Measurements from ENCODE around the gene SP8. TPM values are rescaled to one million over a fixed set of nuclear protein-coding genes. Genes with fewer than 3 reads are reported as not detected.
A peak's percentile ranks its signal among the peaks of the same experiment; 100 is the strongest.

The SP8 gene
- total RNA-seq, 1 experiment from 2014 or later = not detected

DNA sequence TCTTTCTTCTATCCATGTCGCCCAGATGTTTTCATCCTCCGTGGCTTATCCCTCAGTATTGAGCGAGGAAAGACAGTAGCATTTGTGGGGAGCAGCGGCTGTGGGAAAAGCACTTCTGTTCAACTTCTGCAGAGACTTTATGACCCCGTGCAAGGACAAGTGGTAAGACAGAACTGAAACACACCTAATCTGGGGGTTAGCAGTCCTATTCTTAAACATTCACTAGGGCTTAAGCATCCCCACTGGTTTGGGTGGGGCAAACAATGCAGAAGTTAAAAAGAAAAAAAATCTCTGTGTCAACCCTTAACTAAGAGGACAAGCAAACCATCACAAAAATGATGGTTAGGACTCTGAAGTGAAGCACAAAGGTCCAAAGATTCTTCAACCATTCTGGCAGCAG is 43.8 kb downstream of the SP8 start:
- TF ChIP-seq, protein P1, sequence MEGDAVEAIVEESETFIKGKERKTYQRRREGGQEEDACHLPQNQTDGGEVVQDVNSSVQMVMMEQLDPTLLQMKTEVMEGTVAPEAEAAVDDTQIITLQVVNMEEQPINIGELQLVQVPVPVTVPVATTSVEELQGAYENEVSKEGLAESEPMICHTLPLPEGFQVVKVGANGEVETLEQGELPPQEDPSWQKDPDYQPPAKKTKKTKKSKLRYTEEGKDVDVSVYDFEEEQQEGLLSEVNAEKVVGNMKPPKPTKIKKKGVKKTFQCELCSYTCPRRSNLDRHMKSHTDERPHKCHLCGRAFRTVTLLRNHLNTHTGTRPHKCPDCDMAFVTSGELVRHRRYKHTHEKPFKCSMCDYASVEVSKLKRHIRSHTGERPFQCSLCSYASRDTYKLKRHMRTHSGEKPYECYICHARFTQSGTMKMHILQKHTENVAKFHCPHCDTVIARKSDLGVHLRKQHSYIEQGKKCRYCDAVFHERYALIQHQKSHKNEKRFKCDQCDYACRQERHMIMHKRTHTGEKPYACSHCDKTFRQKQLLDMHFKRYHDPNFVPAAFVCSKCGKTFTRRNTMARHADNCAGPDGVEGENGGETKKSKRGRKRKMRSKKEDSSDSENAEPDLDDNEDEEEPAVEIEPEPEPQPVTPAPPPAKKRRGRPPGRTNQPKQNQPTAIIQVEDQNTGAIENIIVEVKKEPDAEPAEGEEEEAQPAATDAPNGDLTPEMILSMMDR (IDR thresholded peaks at IDR 0.05; ENCODE audit: unreplicated experiment) = no peak
- Mint-ChIP-seq H3K36me3 (ENCODE audit: insufficient read depth, unreplicated experiment) (no peaks in the 10 kb centered on the region), H3K27me3 (ENCODE audit: unreplicated experiment) (peaks cover 41% of the 10 kb centered on the region), H3K27ac (ENCODE audit: unreplicated experiment) (no peak overlapping the region), H3K9me3 (ENCODE audit: low read depth, unreplicated experiment) (no peaks in the 10 kb centered on the region), H3K4me3 (ENCODE audit: low read depth, unreplicated experiment) (no peak overlapping the region), H3K4me1 (ENCODE audit: low read depth, unreplicated experiment) (peaks cover 11% of the 10 kb centered on the region)
- BruUV-seq (replicated peaks) = no TSS peak
- intact Hi-C loops (cut with micrococcal nuclease; ENCODE audit: unreplicated experiment) = no loop called here
- no peak for DNase-seq
- CTCF ChIA-PET = no interaction called here

DNA sequence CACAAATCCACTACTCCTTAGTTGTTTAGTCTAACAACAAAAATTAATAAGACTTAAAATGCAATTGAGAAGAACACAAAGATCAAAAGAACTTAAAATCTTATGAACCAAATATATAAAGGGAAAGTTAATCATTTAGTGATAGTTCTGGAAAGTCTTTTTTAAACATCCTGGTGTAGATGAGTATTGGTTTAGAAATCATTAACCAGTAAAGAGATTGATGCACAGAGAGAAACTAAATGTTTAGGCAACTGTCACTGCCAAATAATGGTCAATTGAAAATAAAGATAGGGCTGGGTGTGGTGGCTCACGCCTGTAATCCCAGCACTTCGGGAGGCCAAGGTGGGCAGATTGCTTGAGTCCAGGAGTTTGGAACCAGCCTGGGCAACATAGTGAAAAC is 44.9 kb downstream of the SP8 start:
- BruUV-seq (replicated peaks) = no TSS peak
- H3K27ac Mint-ChIP-seq (ENCODE audit: unreplicated experiment) = no peak overlapping the region
- DNase-seq = no peak
- CTCF ChIA-PET = no interaction called here
- H3K4me3 Mint-ChIP-seq (ENCODE audit: low read depth, unreplicated experiment) = no peak overlapping the region
- intact Hi-C loops (cut with micrococcal nuclease; ENCODE audit: unreplicated experiment) = no loop called here
- H3K36me3 Mint-ChIP-seq (ENCODE audit: insufficient read depth, unreplicated experiment) = no peaks in the 10 kb centered on the region
- TF ChIP-seq, protein P1 (IDR thresholded peaks at IDR 0.05; ENCODE audit: unreplicated experiment) = no peak
- no peaks in the 10 kb centered on the region for H3K9me3 Mint-ChIP-seq (ENCODE audit: low read depth, unreplicated experiment)
- H3K4me1 Mint-ChIP-seq (ENCODE audit: low read depth, unreplicated experiment) = peaks cover 12% of the 10 kb centered on the region
- peaks cover 41% of the 10 kb centered on the region for H3K27me3 Mint-ChIP-seq (ENCODE audit: unreplicated experiment)

DNA sequence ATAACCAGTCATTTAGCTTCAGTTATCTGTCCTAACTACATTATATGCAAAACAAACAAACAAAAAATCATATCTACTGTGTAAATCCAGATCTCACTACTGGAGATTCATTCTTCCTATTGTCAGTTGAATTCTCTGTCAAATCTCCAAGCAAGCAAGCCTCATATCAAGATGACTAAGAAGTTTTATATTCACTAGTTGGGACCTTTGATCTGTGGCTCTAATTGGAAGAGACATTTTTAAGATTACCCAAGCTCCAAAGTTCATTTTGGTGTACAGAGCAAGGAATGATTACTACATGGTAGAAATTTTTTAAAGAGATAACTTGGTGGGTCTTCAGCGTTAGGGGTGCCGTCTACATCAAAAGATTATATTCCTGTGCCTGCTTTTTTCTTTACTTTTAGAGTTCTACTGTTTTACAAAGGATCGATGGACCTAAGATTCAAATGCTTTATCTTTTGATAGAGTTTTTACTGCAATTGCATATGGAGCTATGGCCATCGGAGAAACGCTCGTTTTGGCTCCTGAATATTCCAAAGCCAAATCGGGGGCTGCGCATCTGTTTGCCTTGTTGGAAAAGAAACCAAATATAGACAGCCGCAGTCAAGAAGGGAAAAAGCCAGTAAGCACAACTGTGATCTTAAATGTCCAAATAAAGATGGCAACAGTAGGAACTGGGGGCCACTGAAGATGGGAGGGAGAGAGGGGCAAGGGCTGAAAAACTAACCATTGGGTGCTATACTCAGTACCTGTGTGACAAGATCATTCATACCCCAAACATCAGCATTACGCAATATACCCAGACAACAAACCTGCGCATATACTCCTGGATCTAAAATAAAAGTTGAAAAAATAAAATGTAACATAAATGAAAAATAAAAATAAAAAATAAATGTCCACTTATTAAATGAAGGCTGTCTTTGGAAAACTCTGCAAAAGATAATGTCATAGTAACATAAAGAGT is 47.9 kb downstream of the SP8 start:
- H3K9me3 Mint-ChIP-seq (ENCODE audit: low read depth, unreplicated experiment) = no peaks in the 10 kb centered on the region
- intact Hi-C loops (cut with micrococcal nuclease; ENCODE audit: unreplicated experiment) = no loop called here
- DNase-seq = no peak
- peak overlapping the region; percentile 5 for H3K27ac Mint-ChIP-seq (ENCODE audit: unreplicated experiment)
- H3K4me1 Mint-ChIP-seq (ENCODE audit: low read depth, unreplicated experiment) = peaks cover 12% of the 10 kb centered on the region
- CTCF ChIA-PET = interaction anchor here (0.7 kb wide), 1 partner anchor 315 kb away, joined by 3 read pairs; no protein-coding TSS in a partner anchor
- H3K36me3 Mint-ChIP-seq (ENCODE audit: insufficient read depth, unreplicated experiment) = no peaks in the 10 kb centered on the region
- H3K4me3 Mint-ChIP-seq (ENCODE audit: low read depth, unreplicated experiment) = peak overlapping the region; percentile 17
- peaks cover 28% of the 10 kb centered on the region for H3K27me3 Mint-ChIP-seq (ENCODE audit: unreplicated experiment)
- BruUV-seq (replicated peaks) = no TSS peak
- TF ChIP-seq, protein P1 (IDR thresholded peaks at IDR 0.05; ENCODE audit: unreplicated experiment) = no peak

DNA sequence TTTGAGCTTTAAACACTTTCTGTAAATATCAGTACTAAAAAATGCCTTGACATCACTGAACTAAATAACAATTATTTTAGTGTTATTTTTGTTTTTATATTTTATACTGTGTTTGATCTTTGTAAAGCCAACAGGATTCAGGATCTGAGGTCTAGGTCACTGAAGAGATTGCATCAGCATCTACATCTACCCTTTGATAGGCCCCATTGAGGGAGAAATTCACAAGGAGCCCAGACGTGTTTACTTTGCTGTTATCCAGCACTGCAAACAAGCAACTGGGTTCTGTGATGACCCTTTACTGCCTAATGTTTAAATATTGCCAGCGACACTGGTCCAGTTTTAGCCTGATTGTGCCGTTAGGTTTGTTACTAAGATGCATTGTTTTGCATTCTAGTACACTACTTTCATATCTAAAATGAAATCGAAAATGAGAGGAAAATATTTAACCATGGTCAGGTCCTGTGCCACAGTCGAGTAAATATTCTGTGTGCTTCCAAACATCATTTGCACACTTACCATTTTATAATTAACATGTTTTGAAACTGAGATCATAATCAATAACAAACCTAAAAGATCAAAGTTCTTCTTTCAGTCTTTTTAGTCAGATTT is 48.7 kb downstream of the SP8 start:
- DNase-seq = no peak
- peaks cover 12% of the 10 kb centered on the region for H3K4me1 Mint-ChIP-seq (ENCODE audit: low read depth, unreplicated experiment)
- CTCF ChIA-PET = interaction anchor here (0.5 to 0.6 kb wide), 2 partner anchors 24 to 94 kb away, joined by 3 read pairs; no protein-coding TSS in a partner anchor
- peak overlapping the region; percentile 5 for H3K27ac Mint-ChIP-seq (ENCODE audit: unreplicated experiment)
- intact Hi-C loops (cut with micrococcal nuclease; ENCODE audit: unreplicated experiment) = no loop called here
- TF ChIP-seq, protein P1 (IDR thresholded peaks at IDR 0.05; ENCODE audit: unreplicated experiment) = no peak
- H3K27me3 Mint-ChIP-seq (ENCODE audit: unreplicated experiment) = peaks cover 20% of the 10 kb centered on the region
- H3K9me3 Mint-ChIP-seq (ENCODE audit: low read depth, unreplicated experiment) = no peaks in the 10 kb centered on the region
- H3K36me3 Mint-ChIP-seq (ENCODE audit: insufficient read depth, unreplicated experiment) = no peaks in the 10 kb centered on the region
- no TSS peak for BruUV-seq (replicated peaks)
- peak overlapping the region; percentile 17 for H3K4me3 Mint-ChIP-seq (ENCODE audit: low read depth, unreplicated experiment)

Measured in Calu3 (cell line).